HG03159 (cell line): ENCODE results near the gene ZC3H18.

Experiments used
- ATAC-seq: cut with Tn5 transposase; IDR thresholded peaks from one replicate; pipeline ENCODE4 v1.9.1; 2021; ENCODE audit warnings: mild to moderate bottlenecking, moderate library complexity; ENCODE audit not compliant: unreplicated experiment

ZC3H18 gene

GRCh38 chr16:88578446-88579313 lies 8.5 kb downstream of the ZC3H18 start:
- no peak for ATAC-seq

DNA sequence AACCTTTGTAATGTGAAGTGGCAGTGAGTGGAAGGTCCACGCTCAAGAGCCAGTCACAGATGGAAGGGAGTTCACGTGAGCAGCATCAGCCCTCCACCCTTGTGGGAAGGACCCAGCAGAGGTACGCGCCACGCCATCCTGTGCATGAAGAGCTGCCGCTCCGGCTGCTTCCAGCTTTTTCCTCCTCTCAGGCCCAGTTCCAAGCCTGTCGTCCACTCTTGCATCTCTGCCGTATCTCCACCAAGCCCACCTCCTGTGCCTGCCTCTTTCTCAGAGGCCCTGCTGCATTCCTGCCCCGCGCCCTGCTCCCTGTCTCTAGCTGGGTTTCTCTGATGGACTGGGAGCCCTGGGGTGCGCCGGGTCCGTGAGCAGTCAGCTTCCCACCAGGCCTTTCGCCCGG lies 10.2 kb downstream of the ZC3H18 start:
- ATAC-seq, result no peak

DNA sequence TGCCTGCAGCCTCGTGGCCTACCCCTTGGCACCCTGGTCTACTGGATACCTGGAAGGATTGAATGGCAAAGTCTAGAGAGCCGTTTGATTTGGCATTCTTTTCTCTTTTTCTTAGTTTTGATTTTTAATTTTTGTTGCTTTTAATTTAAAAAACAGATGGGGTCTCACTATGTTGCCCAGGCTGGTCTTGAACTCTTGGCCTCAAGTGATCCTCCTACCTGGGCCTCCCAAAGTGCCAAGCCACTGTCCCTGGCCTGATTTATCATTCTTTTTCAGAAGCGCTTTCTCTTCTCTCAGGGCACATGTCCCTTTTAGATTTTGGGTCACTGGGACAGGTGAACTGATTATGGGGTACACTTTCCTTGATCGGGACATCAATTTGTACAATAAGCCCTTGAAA lies 10.8 kb downstream of the ZC3H18 start:
- ATAC-seq, result no peak

DNA sequence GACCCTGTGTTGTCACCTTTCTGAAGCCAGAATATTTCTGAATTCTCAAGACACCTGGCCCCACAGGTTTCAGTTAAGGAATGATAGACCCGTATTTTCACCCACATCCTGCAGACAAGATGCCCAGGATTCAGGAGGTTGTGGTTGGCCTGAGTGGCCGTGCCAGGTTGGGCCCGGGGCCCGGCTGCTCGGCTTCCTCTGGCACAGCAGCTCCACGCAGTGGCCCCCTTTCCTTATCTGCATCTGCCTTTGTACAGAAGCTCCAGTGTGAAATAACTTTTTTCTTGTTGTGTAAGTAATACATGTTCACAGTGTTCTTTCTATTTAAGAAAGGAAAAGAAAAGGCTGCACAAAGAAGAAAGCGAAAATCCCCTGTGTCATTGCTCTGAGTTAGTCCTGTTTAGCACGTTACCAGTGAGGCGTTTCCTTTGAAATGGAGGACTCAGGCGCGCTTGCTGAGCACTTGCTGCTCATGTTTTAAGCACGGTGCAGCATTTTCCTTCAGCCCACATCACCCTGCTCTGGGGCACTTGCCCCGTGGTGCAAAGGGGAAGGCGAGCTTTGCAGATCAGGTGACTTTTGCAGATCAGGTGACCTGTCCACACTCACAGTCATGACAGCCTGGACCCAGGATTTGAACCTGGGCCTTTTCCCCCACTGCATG lies 12.8 kb downstream of the ZC3H18 start:
- no peak for ATAC-seq

- no peak for ATAC-seq
Measured at GRCh38 chr16:88584676-88585075, 14.5 kb downstream of the ZC3H18 start.

DNA sequence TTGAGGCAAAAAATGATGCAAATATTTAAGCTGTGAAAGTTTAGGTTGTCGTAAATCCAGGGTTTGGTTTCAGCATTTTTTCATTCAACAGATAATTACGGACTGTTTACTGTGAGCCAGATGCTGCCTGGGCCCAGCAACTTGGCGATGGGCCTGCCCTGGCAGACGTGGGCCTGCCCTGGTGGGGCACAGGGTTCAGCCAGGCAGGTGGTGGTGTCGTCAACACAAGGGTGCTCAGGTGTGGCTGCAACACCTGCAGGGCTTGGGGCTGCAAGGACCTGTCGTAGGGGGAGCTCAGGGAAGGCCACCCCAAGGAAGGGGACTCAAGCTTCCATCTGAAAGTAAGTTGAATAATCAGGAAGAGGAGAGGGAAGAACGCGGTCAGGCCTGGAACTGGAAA lies 15.1 kb downstream of the ZC3H18 start:
- no peak for ATAC-seq

DNA sequence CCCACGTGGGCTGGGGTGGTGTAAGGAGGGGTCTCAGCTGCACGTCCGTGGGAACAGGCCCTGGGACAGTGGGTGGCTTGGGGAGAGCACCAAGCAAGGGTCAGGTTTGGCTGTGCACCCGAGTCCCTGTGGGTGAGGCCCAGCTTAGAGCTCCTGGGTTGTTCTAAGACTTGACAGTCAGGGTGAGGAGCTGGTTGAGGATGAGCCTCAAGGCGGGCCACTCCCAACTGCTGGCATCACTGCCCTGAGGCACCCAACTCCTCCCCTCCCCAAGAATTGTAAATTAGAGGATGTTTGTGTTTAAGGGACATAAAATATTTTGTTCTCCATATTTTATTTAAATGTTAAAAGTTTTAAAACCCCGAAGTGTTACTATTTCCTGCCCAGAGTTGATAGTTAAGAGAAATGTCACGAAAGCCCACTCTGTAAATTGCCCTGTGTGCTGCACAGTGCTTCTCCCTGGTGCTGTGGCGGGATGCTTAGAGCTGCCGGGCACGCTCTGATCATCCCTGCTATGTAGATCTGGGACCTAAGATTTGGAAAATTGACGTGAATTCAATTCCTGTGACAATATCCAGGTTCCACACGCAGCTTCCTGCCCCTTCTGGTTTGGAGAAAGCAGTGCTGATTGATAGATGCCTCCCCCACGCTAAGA lies 15.9 kb downstream of the ZC3H18 start:
- no peak for ATAC-seq

DNA sequence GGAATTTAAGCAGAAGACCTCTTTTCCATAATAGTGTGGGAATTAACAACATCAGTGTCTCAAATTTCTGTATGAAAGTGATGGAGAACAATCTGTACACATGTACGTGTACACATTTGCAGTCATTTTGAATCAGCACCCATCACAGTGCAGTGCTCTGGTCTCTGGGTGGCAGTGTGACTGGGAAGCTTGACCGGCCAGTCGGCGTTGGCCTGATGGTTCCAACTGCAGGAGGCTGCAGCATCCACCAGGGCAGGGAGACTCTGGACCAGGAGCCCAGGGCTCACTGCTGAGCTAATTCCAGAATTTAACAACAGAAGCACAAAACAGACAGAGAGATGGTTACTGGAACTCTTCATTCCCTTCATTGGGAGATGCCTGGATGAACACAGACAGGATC lies 17.9 kb downstream of the ZC3H18 start:
- ATAC-seq, result no peak

DNA sequence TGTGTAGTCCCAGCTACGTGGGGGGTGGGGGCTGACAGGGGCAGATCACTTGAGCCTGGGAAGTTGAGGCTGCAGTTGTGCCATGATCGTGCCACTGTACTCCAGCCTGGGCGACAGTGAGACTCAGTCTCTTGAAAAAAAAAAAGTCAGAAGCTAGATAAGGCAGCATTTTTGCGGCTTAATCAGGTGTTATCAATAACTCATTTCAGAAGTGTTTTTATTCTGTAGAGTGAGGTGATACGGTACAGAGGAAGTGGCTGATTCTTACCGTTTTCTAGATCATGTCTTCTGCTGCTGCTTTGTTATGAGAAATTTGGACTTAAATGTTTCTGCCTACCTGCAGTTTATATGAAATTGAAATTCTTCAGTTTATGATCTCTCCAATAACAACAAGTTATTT lies 18.6 kb downstream of the ZC3H18 start:
- ATAC-seq, result no peak

- ATAC-seq, result no peak
Measured at GRCh38 chr16:88589441-88589840, 19.2 kb downstream of the ZC3H18 start.

- ATAC-seq, result no peak
Measured at GRCh38 chr16:88591577-88592021, 21.4 kb downstream of the ZC3H18 start.

DNA sequence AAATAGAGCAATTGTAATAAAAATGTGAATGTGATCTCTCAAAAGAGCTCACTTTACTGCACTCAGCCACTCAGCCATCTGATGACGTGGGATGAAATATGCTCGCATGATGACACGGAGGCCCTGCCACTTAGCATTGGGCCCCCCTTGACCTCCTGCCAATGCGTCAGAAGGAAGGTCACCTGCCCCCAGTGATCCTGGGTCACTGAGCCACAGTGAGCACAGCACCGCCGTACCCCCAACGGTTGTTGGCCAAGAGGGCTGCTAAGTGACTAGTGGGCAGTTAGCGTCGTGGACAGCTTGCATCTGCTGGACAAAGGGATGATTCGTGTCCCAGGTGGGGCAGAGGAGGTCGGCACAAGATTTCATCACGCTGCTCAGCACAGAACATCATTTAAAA lies 22.9 kb downstream of the ZC3H18 start:
- no peak for ATAC-seq

- no peak for ATAC-seq
Measured at GRCh38 chr16:88593489-88593888, 23.3 kb downstream of the ZC3H18 start.

DNA sequence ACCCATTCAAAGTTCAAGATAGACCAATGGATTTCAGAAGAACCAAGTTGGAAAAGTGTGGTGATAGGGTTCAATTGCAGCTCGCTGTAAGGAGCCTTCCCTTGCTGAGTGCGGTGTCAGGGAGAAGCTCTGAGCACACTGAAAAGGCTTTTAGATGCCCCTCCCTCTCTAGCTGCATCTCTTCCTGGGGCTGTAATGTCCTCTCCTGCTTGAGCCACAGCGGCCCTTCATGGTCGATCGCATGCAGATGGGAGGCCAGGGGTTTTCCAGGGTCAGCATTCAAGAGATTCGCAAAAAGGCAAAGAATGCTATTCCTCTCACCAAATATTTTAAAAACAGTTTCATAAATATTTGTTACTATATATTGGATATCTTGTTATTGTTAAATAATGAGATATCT lies 23.7 kb downstream of the ZC3H18 start:
- ATAC-seq, result no peak

GRCh38 chr16:88595101-88595500 lies 24.9 kb downstream of the ZC3H18 start:
- no peak for ATAC-seq

- ATAC-seq, result no peak
Measured at GRCh38 chr16:88595921-88596320, 25.7 kb downstream of the ZC3H18 start.

GRCh38 chr16:88596483-88596882 lies 26.3 kb downstream of the ZC3H18 start:
- ATAC-seq, result no peak

- ATAC-seq, result no peak
Measured at GRCh38 chr16:88597856-88598491, 27.8 kb downstream of the ZC3H18 start.

GRCh38 chr16:88599092-88599733 lies 29.0 kb downstream of the ZC3H18 start:
- no peak for ATAC-seq

DNA sequence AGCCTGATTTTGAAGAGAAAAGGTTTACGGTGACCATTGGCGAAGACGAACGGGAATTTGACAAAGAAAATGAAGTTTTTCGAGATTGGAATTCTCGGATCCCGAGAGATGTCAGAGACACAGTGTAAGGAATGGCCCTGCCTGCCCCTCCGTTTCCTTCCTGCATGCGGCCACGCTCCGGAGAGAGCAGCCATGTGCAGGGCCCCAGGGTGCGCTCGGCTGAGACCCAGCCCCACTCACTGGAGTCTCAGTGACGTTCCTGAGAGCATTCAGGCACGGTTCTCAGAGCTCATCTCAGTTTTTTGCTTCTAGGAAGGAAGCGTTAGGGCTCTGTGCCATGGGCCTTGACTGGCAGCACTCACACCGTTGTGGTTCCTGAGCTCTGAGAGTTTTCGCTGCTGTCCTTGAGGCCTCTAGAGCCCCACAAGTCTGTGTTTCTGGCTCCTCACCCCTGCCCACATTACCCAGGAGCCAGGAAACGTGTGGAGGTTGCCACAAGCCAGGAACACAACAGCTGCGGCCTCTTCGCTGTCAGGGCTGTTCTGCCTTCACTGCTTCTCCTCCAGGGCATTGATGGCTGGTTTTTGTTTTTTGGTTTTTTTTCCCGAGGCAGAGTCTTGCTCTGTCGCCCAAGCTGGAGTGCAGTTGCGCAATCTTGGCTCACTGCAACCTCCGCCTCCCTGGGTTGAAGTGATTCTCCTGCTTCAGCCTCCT lies 29.8 kb downstream of the ZC3H18 start:
- no peak for ATAC-seq
